GM19468 (cell line): ENCODE measurements around the gene RXFP3.

Experiments used
- ATAC-seq: cut with Tn5 transposase; IDR thresholded peaks from one replicate; pipeline ENCODE4 v1.9.1; 2021; ENCODE audit warnings: mild to moderate bottlenecking, moderate library complexity, moderate number of reproducible peaks; ENCODE audit not compliant: unreplicated experiment; ENCODE audit errors: extremely low read depth

Gene RXFP3

DNA sequence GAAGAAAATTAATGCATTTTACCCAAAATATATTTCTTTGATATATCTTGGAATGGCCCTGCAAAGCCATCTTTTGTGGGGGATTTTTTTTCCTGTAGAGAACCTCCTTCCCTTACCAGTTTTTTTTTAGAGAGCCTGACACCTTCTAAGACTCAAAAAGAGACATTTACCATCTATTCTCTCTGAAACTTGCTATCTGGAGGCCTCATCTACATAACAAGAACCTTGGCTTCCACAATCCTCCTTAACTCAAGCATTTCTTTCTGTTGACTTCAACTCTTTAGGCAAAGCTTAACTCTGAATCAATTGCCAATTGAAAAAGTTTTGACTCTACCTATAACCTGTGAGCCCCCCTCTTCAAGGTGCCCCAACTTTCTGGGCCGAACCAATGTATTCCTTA lies 42.1 kb downstream of the RXFP3 start:
- ATAC-seq: no peak

DNA sequence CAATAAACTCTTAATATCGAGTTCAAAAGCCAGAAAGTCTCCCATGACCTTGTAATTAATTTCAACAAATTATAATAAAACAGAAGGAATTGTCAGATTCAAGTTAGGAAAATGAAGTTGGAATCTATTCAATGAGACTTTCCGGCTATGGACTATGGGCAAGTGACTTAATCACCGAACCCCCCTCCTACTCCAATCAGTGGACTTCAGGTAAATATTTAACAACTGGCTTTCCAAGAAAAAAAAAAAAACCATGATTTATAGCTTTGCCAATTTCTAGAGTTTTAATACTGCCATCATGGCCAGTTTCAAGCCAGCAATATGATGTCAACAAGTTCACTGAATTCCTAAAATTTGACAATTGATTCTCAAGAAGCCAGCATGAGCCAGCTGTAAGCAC lies 43.8 kb downstream of the RXFP3 start:
- no peak for ATAC-seq

DNA sequence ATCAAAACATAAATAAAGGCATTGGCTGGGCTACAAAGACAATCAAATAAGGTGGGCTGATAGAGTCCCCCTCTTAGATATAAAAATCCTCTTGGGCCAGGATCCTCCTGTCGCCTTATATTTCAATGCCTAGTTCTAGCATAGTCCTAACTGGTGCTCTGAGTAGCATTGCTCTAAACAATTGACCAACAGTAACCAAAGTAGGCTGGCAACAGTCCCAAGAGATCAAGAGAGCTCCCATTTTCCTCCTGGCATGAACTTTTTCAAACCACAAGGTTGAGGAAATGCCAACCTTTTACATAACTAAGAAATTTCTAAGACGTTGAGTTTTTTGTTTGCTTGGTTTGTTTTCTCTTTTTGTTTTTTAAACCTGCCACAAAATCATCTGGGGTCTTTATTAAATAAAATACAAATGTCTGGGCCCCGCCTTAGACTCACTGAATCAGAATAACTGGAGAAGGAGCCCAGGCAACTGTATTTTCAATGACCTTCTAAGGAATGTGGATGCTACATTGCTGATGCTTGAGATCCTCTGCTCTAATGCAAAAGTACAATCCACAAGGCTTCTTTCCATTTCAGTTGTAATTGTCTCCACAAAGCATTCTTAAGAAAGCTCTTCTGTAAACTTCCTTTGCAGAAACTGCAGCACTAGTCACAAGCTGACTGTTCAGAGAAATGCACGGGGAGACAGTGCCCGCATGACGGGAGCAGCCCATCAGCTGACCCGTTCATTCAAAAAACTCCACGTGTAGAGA lies 45.4 kb downstream of the RXFP3 start:
- ATAC-seq: no peak

DNA sequence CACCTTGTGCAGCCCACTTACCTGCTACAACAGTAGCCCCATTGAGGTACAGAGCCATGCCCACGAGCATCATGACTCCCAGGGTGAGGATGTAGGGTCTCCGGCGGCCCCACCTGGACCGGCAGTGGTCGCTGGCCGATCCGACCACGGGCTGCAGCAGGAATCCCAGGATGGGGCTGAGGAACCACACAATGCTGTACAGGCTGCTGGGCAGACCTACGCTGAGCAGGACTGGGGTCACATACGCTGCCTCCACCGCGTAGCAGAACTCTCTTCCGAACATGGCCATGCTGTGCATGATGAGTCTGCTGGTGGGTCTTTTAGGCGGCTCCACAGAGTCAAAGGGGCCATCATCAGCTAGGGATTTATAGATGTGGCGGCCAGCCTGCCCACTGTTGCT lies 48.0 kb downstream of the RXFP3 start:
- no peak for ATAC-seq

DNA sequence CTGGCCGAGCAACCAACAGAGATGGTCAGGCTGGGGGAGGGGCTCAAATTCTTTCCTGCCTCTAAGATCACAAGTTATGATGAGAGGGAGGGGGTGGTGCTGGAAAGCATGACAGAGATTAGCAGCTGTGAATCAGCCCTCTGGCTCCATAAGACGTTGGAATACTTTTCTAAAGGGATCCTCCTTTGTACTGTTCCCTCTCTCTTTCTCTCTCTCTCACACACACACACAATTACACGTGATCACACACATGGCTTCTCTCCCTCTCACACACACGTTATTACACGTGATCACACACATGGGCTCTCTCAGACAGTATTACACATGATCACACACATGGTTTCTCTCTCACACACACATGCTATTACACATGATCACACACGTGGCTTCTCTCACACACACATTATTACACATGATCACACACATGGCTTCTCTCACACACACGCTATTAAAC lies 48.5 kb downstream of the RXFP3 start, which contains the start of gene SLC45A2:
Gene SLC45A2 (minus strand): TSS at position 23 of the 454 bp plus-strand sequence. CDS start 110 bp downstream, outside the sequence.
- no peak for ATAC-seq

DNA sequence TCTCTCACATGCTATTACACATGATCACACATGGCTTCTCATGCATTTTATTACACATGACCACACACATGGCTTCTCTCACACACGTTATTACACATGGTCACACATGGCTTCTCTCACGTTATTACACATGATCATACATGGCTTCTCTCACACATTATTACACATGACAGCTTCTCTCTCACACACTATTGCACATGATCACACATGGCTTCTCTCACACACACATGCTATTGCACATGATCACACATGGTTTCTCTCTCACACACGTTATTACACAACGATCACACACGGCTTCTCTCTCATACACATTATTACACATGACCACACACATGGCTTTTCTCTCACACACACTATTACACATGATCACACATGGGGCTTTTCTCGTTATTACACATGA lies 49.3 kb downstream of the RXFP3 start:
- no peak for ATAC-seq
